Measurements from ENCODE around the gene SORCS1.

Gene SORCS1

DNA sequence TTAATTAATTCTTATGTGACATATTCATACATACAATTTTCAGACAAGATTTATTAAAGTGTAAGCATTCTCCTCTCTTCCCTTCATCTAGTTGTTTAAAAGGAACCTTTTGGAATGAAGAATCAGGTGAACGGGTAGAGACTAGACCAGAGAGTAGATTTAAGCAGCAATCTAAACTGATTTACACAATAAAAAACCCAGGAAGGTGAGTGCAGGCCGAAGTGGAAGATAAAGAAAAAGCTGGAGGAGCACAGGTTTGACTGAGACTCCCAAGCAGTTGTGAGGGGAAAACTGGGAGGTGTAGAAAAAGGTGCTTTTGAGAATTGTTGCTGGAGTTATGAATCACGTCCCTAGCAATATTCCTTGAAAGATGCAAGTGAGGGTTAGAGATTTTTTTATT is 601.1 kb downstream of the SORCS1 start:
- H3K27me3 ChIP-seq (ENCODE audit: insufficient read depth, low read length), result no peaks in the 10 kb centered on the region
- H4K20me1 ChIP-seq (ENCODE audit: insufficient read depth, low read length), result no peaks in the 10 kb centered on the region
- no peak overlapping the region for H3K9ac ChIP-seq (ENCODE audit: low read length)
- no peaks in the 10 kb centered on the region for H3K9me2 ChIP-seq (ENCODE audit: low read depth, low read length)
- H3K4me3 ChIP-seq (ENCODE audit: low read depth, low read length, poor library complexity, severe bottlenecking), result no peak overlapping the region
- H3F3A ChIP-seq (ENCODE audit: insufficient read depth, low read length), result no peaks in the 10 kb centered on the region
- H3K9me3 ChIP-seq (ENCODE audit: low read length), result no peaks in the 10 kb centered on the region
- TF ChIP-seq CTCF (IDR thresholded peaks at IDR 0.05; ENCODE audit: low read length), result no peak
- TF ChIP-seq EZH2 (IDR thresholded peaks at IDR 0.05; ENCODE audit: borderline replicate concordance, low read length), result no peak
- H3K4me2 ChIP-seq (ENCODE audit: low read length), result no peak overlapping the region
- no peak overlapping the region for H3K27ac ChIP-seq (ENCODE audit: low read depth, low read length, poor library complexity, severe bottlenecking)
- no peak overlapping the region for H2AFZ ChIP-seq (ENCODE audit: low read length)
- no peaks in the 10 kb centered on the region for H3K36me3 ChIP-seq (ENCODE audit: insufficient read depth, low read length)
- no peaks in the 10 kb centered on the region for H3K79me2 ChIP-seq (ENCODE audit: insufficient read depth, low read length)
- no peaks in the 10 kb centered on the region for H3K4me1 ChIP-seq (ENCODE audit: insufficient read depth, low read length, severe bottlenecking)

GRCh38 chr10:106560925-106561640 is 603.4 kb downstream of the SORCS1 start:
- Histone ChIP-seq H2AFZ (ENCODE audit: low read length) (no peak overlapping the region), H4K20me1 (ENCODE audit: insufficient read depth, low read length) (no peaks in the 10 kb centered on the region), H3F3A (ENCODE audit: insufficient read depth, low read length) (no peaks in the 10 kb centered on the region), H3K9me2 (ENCODE audit: low read depth, low read length) (no peaks in the 10 kb centered on the region), H3K27me3 (ENCODE audit: insufficient read depth, low read length) (no peaks in the 10 kb centered on the region), H3K4me2 (ENCODE audit: low read length) (no peak overlapping the region), H3K4me3 (ENCODE audit: low read depth, low read length, poor library complexity, severe bottlenecking) (no peak overlapping the region), H3K4me1 (ENCODE audit: insufficient read depth, low read length, severe bottlenecking) (no peaks in the 10 kb centered on the region), H3K36me3 (ENCODE audit: insufficient read depth, low read length) (no peaks in the 10 kb centered on the region), H3K9me3 (ENCODE audit: low read length) (no peaks in the 10 kb centered on the region), H3K9ac (ENCODE audit: low read length) (no peak overlapping the region), H3K79me2 (ENCODE audit: insufficient read depth, low read length) (no peaks in the 10 kb centered on the region), H3K27ac (ENCODE audit: low read depth, low read length, poor library complexity, severe bottlenecking) (no peak overlapping the region)
- TF ChIP-seq CTCF (IDR thresholded peaks at IDR 0.05; ENCODE audit: low read length) (no peak), EZH2 (IDR thresholded peaks at IDR 0.05; ENCODE audit: borderline replicate concordance, low read length) (no peak)

DNA sequence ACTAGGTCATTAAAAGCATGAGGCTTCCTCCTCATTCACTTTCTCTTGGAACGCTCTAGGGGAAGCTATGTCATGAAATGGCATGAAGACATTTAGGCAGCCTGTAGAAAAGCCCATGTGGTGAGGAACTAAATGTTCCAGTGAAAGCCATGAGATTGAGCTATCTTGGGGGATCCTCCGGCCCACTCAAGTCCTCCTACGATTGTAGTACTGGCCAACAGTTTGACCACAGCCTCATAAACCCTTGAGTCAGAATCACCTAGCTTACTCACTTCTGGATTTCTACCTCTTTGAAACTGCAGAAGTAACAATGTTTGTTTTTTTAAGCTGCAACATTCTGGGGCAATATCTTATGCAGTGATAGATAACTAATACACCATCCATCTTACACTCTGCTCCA is 605.1 kb downstream of the SORCS1 start:
- Histone ChIP-seq H3K27me3 (ENCODE audit: insufficient read depth, low read length) (no peaks in the 10 kb centered on the region), H3K79me2 (ENCODE audit: insufficient read depth, low read length) (no peaks in the 10 kb centered on the region), H3K9ac (ENCODE audit: low read length) (no peak overlapping the region), H4K20me1 (ENCODE audit: insufficient read depth, low read length) (no peaks in the 10 kb centered on the region), H2AFZ (ENCODE audit: low read length) (no peak overlapping the region), H3F3A (ENCODE audit: insufficient read depth, low read length) (no peaks in the 10 kb centered on the region), H3K36me3 (ENCODE audit: insufficient read depth, low read length) (no peaks in the 10 kb centered on the region), H3K27ac (ENCODE audit: low read depth, low read length, poor library complexity, severe bottlenecking) (no peak overlapping the region), H3K4me1 (ENCODE audit: insufficient read depth, low read length, severe bottlenecking) (no peaks in the 10 kb centered on the region), H3K4me3 (ENCODE audit: low read depth, low read length, poor library complexity, severe bottlenecking) (no peak overlapping the region), H3K4me2 (ENCODE audit: low read length) (no peak overlapping the region), H3K9me3 (ENCODE audit: low read length) (no peaks in the 10 kb centered on the region), H3K9me2 (ENCODE audit: low read depth, low read length) (no peaks in the 10 kb centered on the region)
- TF ChIP-seq CTCF (IDR thresholded peaks at IDR 0.05; ENCODE audit: low read length) (no peak), EZH2 (IDR thresholded peaks at IDR 0.05; ENCODE audit: borderline replicate concordance, low read length) (no peak)
